Colonic mucosa (tissue), 4 donors: ENCODE data around the gene OTUD5. TPM values are rescaled to one million over a fixed set of nuclear protein-coding genes. Genes with fewer than 3 reads are reported as not detected.
A peak's percentile ranks its signal among the peaks of the same experiment; 100 is the strongest.

Experiments used
- DNase-seq: peaks from one replicate; pipeline ENCODE4 v3.0.0-alpha.2; 2020
- H3K27ac ChIP-seq: fragments of 200-600 bp; one replicate; pipeline ENCODE4 v1.8.0; 2021
- H3K27me3 ChIP-seq: fragments of 200-600 bp; one replicate; pipeline ENCODE4 v1.8.0; 2021
- H3K36me3 ChIP-seq: fragments of 200-600 bp; one replicate; pipeline ENCODE4 v1.8.0; 2021
- H3K4me1 ChIP-seq: fragments of 200-600 bp; one replicate; pipeline ENCODE4 v1.8.0; 2021; ENCODE audit warnings: mild to moderate bottlenecking
- H3K4me3 ChIP-seq: fragments of 200-600 bp; one replicate; pipeline ENCODE4 v1.8.0; 2021
- H3K9ac ChIP-seq, 2 donors: one replicate each; pipeline ENCODE4 v1.7.0; 2013; ENCODE audit warnings: control low read depth in 2 of 2, low read depth in 2 of 2, low read length in 2 of 2
- H3K9me3 ChIP-seq: fragments of 200-600 bp; one replicate; pipeline ENCODE4 v1.8.0; 2021
- intact Hi-C: fragments of 100-400 bp; cut with DNase I; formaldehyde crosslinking; loops from one replicate; pipeline ENCODE4 v1.14.1; 2022
- total RNA-seq, 2 donors: library from RNA; stranded (reverse); fragmentation: NEBNext Ultra II Directional in 1 of 2; extraction: Animal tissue kit (Norgen Biotek cat#: 25700) in 1 of 2; gene quantifications; one replicate each; pipeline ENCODE4 v1.2.1, GENCODE V29; 2021
- TF ChIP-seq, protein P1 (sequence below): fragments of 200-600 bp; IDR thresholded peaks from one replicate; pipeline ENCODE4 v1.8.0; 2022; ENCODE audit warnings: antibody characterized with exemption, mild to moderate bottlenecking
- donor health status: healthy.
- donor health status: DM: no; HTN: no; CAD: no.
- donor health status: DM: no; HTN: no; CAD: no.

Gene OTUD5
- total RNA-seq, 2 donors from 2014 or later = 40.2 to 40.9 TPM

DNA sequence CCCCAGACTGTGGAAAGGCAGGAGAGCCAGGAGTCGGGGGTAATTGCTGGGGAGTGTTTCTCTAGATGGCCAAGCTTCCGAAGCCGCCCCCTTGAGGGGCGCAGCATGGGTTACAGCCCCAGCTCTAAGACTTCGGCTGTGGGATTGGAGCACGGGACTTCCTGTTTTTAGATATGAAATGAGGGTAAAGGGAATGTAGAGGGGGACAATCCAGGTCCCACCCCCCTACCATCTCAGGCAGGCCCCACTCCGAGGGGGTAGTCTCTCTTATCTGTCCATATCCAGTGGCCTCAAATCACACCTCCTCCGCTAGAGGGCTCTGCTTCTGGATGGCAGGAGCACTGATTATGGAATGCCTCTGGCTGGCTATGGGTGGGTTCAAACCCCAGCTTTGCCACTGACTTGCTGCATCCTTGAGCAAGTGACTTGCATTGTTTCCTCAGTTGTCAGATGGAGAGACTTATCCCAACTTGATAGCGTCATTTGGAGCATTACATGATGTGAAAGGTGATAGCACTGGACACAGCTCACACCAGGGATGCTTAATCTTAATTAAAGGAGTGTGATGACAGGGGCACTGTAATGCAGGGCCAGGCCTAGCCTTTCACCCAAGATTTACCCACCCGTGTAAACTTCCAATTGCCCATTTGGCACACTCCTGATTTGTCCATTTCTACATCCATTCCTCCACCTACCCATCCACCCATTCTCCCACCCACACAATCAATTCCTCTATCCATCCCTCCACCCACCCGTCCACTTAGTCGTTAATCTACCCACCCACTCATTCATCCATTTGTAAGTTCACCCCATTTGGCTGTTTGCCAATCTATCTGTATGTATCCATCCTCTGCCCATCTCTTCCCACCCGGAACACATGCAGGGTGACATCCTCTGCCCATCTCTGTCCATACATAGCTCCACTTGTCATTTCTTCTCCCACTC is 15.1 kb upstream of the OTUD5 start:
- no peaks in the 10 kb centered on the region for H3K36me3 ChIP-seq
- no peaks in the 10 kb centered on the region for H3K4me1 ChIP-seq
- DNase-seq = peak; percentile 53
- no peak overlapping the region for H3K27ac ChIP-seq
- H3K9me3 ChIP-seq = no peaks in the 10 kb centered on the region
- H3K9ac ChIP-seq = peak overlapping the region; percentile 12 to 35
- TF ChIP-seq, protein P1, sequence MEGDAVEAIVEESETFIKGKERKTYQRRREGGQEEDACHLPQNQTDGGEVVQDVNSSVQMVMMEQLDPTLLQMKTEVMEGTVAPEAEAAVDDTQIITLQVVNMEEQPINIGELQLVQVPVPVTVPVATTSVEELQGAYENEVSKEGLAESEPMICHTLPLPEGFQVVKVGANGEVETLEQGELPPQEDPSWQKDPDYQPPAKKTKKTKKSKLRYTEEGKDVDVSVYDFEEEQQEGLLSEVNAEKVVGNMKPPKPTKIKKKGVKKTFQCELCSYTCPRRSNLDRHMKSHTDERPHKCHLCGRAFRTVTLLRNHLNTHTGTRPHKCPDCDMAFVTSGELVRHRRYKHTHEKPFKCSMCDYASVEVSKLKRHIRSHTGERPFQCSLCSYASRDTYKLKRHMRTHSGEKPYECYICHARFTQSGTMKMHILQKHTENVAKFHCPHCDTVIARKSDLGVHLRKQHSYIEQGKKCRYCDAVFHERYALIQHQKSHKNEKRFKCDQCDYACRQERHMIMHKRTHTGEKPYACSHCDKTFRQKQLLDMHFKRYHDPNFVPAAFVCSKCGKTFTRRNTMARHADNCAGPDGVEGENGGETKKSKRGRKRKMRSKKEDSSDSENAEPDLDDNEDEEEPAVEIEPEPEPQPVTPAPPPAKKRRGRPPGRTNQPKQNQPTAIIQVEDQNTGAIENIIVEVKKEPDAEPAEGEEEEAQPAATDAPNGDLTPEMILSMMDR = peak; percentile 42
- intact Hi-C loops = loop anchor here (5.0 kb wide), 1 partner anchor 65 kb away; no protein-coding TSS in a partner anchor
- H3K27me3 ChIP-seq = no peaks in the 10 kb centered on the region
- H3K4me3 ChIP-seq = peak overlapping the region; percentile 9

DNA sequence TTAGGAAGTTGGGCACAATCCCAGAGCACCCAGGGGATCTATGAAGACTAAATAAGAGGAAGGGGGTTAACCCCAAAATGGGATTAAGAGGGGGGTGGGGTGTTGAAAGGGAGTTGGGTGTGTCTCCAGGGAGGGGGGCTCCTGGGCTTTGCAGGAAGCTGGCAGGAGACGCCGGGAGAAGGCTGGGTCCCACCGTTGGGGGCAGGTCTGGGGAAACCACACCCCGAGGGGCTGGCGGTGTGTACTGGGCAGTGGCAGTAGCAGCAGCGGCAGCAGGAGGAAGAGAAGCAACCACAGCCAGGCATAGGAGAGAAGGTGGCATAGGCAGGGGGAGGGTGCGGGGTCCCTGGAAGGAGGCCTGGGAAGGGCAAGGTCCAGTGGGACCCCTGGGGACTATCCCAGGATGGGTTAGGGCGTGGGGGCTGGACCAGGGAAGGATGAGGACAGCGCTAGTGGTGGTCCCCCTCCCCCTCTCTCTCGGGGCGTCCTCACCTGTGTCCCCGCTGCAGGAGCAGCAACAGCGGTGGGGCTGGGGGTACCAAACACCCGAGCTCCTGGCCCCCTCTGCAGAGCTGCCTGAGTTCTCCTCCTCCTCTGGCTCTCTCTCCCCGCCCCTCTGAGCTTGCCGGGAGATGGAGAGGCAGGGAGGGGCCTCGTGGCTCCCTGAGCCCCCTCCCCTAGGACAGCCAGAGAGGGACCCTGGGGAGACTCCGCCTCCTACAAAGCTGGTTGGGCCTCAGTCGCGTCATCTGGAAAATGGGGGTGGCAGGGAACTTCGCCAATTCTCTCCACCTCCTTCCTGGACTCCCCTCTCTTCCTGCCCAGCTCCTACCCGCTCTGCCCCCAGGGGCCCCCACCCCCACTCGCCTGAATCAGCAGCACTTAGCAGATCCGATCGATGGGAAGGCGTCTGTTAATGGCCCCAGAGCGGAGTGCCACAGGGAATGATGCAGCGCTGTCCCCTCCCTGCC is 14.1 kb upstream of the OTUD5 start, which contains the start of gene KCND1:
Gene KCND1, minus strand, starts transcription at position 596 of the 971 bp plus-strand sequence. CDS start 1,573 bp downstream, outside the sequence.
- H3K9ac ChIP-seq = peak within 1 kb of the TSS; percentile 12 to 35
- intact Hi-C loops = loop anchor here (5.0 kb wide), 1 partner anchor 66 kb away; no protein-coding TSS in a partner anchor
- no peaks in the 10 kb centered on the region for H3K4me1 ChIP-seq
- TF ChIP-seq, protein P1 = no peak
- no peaks in the 10 kb centered on the region for H3K27me3 ChIP-seq
- no peaks in the 10 kb centered on the region for H3K36me3 ChIP-seq
- DNase-seq = peak; percentile 22
- H3K9me3 ChIP-seq = no peaks in the 10 kb centered on the region
- peak within 1 kb of the TSS; percentile 9 for H3K4me3 ChIP-seq
- H3K27ac ChIP-seq = no peak within 1 kb of the TSS

DNA sequence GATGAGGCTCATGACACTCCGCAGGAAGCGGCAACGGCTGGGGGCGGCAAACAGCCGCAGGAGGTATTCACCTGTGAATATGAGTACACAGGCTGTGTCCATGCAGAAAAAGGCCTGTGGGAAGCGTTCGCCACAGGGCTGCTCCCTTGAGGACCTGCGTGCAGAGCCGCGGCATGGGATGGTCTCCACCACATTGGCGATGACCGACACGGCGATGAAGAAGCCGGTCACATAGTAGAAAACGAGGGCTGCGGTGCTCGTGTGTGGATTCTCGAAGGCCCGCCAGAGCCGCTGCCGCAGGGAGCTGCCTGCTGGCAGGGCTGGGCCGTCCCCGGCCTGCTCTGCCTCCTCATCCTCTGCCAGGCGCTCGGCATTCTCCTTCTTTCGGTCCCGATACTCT is 12.1 kb upstream of the OTUD5 start:
- no peak overlapping the region for H3K9ac ChIP-seq
- H3K36me3 ChIP-seq = no peaks in the 10 kb centered on the region
- intact Hi-C loops = no loop called here
- no peaks in the 10 kb centered on the region for H3K4me1 ChIP-seq
- no peak overlapping the region for H3K27ac ChIP-seq
- DNase-seq = no peak
- no peaks in the 10 kb centered on the region for H3K27me3 ChIP-seq
- no peak overlapping the region for H3K4me3 ChIP-seq
- no peaks in the 10 kb centered on the region for H3K9me3 ChIP-seq
- TF ChIP-seq, protein P1 = no peak

DNA sequence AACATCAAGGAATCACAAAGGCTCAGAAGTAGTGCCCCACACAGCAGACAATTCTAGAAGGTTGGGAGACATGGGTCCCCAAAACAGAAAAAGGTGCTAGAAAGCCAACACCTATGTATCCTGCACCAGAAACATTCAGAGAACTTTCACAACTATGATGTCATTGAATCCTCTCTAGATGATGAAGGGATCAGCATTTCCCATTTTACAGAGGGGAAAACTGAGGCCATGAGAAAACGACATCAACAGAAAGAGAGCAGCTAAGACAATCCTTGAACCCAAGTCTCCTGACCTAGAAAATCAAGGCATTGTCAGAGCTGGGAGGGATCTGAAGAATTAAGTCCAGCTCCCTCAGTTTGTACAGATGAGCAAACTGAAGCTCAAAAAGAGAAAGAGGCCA is 11.0 kb upstream of the OTUD5 start:
- no peaks in the 10 kb centered on the region for H3K4me1 ChIP-seq
- H3K9ac ChIP-seq = no peak overlapping the region
- H3K27ac ChIP-seq = no peak overlapping the region
- intact Hi-C loops = no loop called here
- no peaks in the 10 kb centered on the region for H3K9me3 ChIP-seq
- no peaks in the 10 kb centered on the region for H3K36me3 ChIP-seq
- no peak overlapping the region for H3K4me3 ChIP-seq
- TF ChIP-seq, protein P1 = no peak
- H3K27me3 ChIP-seq = no peaks in the 10 kb centered on the region
- no peak for DNase-seq
